Caco-2 (cell line): ENCODE measurements around the gene TAPBPL. TPM values are rescaled to one million over a fixed set of nuclear protein-coding genes. Genes with fewer than 3 reads are reported as not detected.
"Not testable (repeated sequence)": the region's sequence is repeated elsewhere in the genome, so short reads cannot be mapped to it uniquely, and the experiment has no call there.

ENCODE experiments used
- BruUV-seq: library from RNA; stranded (reverse); fragments of 400-500 nt; replicated peaks from 2 replicates; lab custom pipeline; 2021; lab: Mats Ljungman, UMichigan
- CTCF ChIA-PET: fragments of 300-600 bp; sonication (Branson Sonifier 250); formaldehyde crosslinking; loops from one replicate; lab custom pipeline; 2022; ENCODE audit warnings: antibody characterized with exemption; lab: Charles Lee
- POLR2A ChIA-PET: fragments of 300-600 bp; sonication (Branson Sonifier 250); formaldehyde crosslinking; loops from one replicate; lab custom pipeline; 2022; ENCODE audit warnings: antibody characterized with exemption; lab: Charles Lee
- DNase-seq, 2 experiments: peaks; one replicate each; pipeline versions ENCODE4 v3.0.0 to v3.0.0-alpha.2; 2020 to 2022
- H3K27me3 ChIP-seq: replicated peaks from 2 replicates; pipeline ENCODE4 v1.6.0; 2011; ENCODE audit warnings: low read length; ENCODE audit not compliant: control insufficient read depth, insufficient read depth
- H3K36me3 ChIP-seq: 2 replicates; pipeline ENCODE4 v1.5.1; 2011; ENCODE audit warnings: low read length; ENCODE audit not compliant: control insufficient read depth, insufficient read depth
- H3K4me1 ChIP-seq: fragments of 250-450 bp; sonication (Bioruptor Pico); 2 replicates; pipeline ENCODE4 v1.5.1; 2020; ENCODE audit warnings: mild to moderate bottlenecking
- H3K4me3 ChIP-seq: 2 replicates; pipeline ENCODE4 v1.5.1; 2011; ENCODE audit warnings: low read depth, mild to moderate bottlenecking, control low read depth, low read length
- H3K9me3 ChIP-seq: fragments of 250-450 bp; sonication (Bioruptor Pico); 2 replicates; pipeline ENCODE4 v1.5.1; 2020; ENCODE audit warnings: mild to moderate bottlenecking, moderate library complexity
- H3K27ac Mint-ChIP-seq: one replicate; pipeline ENCODE4 v1.8.0; 2022; ENCODE audit warnings: mixed read lengths; ENCODE audit not compliant: unreplicated experiment
- H3K27me3 Mint-ChIP-seq: one replicate; pipeline ENCODE4 v1.8.0; 2022; ENCODE audit warnings: mixed read lengths; ENCODE audit not compliant: insufficient read depth, unreplicated experiment
- H3K36me3 Mint-ChIP-seq: one replicate; pipeline ENCODE4 v1.8.0; 2022; ENCODE audit warnings: mild to moderate bottlenecking, mixed read lengths; ENCODE audit not compliant: insufficient read depth, unreplicated experiment
- H3K4me1 Mint-ChIP-seq: one replicate; pipeline ENCODE4 v1.8.0; 2022; ENCODE audit warnings: low read depth, mixed read lengths; ENCODE audit not compliant: unreplicated experiment
- H3K4me3 Mint-ChIP-seq: one replicate; pipeline ENCODE4 v1.8.0; 2022; ENCODE audit warnings: mild to moderate bottlenecking, moderate library complexity, mixed read lengths; ENCODE audit not compliant: unreplicated experiment
- H3K9me3 Mint-ChIP-seq: one replicate; pipeline ENCODE4 v1.8.0; 2022; ENCODE audit warnings: mixed read lengths; ENCODE audit not compliant: unreplicated experiment
- CTCF ChIP-seq, 2 experiments: fragments of 200-600 bp in 1 of 2; IDR thresholded peaks; 1 replicate in 1 of 2; 2 replicates in 1 of 2; pipeline versions ENCODE4 v1.5.1 to v1.8.0; 2011 to 2022; ENCODE audit warnings: antibody characterized with exemption in 1 of 2, control low read depth in 1 of 2, inconsistent platforms in 1 of 2, low read depth in 1 of 2, low read length in 1 of 2, mild to moderate bottlenecking in 1 of 2, moderate library complexity in 1 of 2; ENCODE audit not compliant: insufficient read depth in 1 of 2, severe bottlenecking in 1 of 2, unreplicated experiment in 1 of 2
- intact Hi-C: fragments of 100-400 bp; cut with micrococcal nuclease; formaldehyde crosslinking; loops from one replicate; pipeline ENCODE4 v1.10.0; 2022; ENCODE audit not compliant: unreplicated experiment
- total RNA-seq: library from RNA; stranded (reverse); gene quantifications from 2 replicates; pipeline ENCODE4 v1.2.3, GENCODE V29; 2022

TAPBPL gene
- total RNA-seq, 1 experiment from 2014 or later, result 9.7 TPM

DNA sequence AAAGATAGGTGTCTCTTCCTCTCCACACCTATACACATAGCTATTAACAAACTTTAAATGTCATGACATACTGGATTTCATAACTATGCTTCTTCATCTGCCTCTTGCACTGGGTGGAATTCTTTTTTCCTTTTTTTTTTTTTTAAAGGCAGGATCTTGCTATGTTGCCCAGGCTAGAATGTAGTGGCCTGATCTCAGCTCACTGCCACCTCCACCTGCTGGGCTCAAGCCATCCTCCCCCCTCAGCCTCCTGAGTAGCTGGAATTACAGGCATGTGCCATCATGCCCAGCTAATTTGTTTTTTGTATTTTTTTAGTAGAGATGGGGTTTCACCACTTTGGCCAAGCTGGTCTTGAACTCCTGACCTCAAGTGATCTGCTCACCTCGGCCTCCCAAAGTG is 36.4 kb downstream of the TAPBPL start:
- H3K9me3 Mint-ChIP-seq, result no peaks in the 10 kb centered on the region
- POLR2A ChIA-PET, result interaction anchor here (0.6 to 1.7 kb wide), 4 partner anchors 17 to 437 kb away, joined by 3 to 37 read pairs (median 7); partner anchors contain the start of genes GAPDH and VAMP1
- H3K27me3 ChIP-seq, result no peaks in the 10 kb centered on the region
- H3K36me3 Mint-ChIP-seq, result peaks cover 17% of the 10 kb centered on the region
- DNase-seq, result no peak
- H3K4me1 ChIP-seq, result no peaks in the 10 kb centered on the region
- H3K27ac Mint-ChIP-seq, result no peak overlapping the region
- TF ChIP-seq CTCF (IDR thresholded peaks at IDR 0.05; ENCODE audit: insufficient read depth in 1 of 2, low read depth in 1 of 2, low read length in 1 of 2, severe bottlenecking in 1 of 2, unreplicated experiment in 1 of 2), result no peak
- CTCF ChIA-PET, result interaction anchor here (0.5 to 1.2 kb wide), 2 partner anchors 15 to 49 kb away, joined by 4 to 5 read pairs; no protein-coding TSS in a partner anchor
- H3K27me3 Mint-ChIP-seq, result no peaks in the 10 kb centered on the region
- no peak overlapping the region for H3K4me3 ChIP-seq
- no peaks in the 10 kb centered on the region for H3K9me3 ChIP-seq
- H3K4me3 Mint-ChIP-seq, result no peak overlapping the region
- H3K4me1 Mint-ChIP-seq, result no peaks in the 10 kb centered on the region
- no TSS peak for BruUV-seq
- no peaks in the 10 kb centered on the region for H3K36me3 ChIP-seq
- intact Hi-C loops, result no loop called here

GRCh38 chr12:6489449-6489848 is 37.6 kb downstream of the TAPBPL start:
- no peak overlapping the region for H3K4me3 ChIP-seq
- H3K4me1 ChIP-seq, result no peaks in the 10 kb centered on the region
- H3K36me3 Mint-ChIP-seq, result peaks cover 29% of the 10 kb centered on the region
- no peak overlapping the region for H3K27ac Mint-ChIP-seq
- no peak for TF ChIP-seq CTCF (IDR thresholded peaks at IDR 0.05; ENCODE audit: insufficient read depth in 1 of 2, low read depth in 1 of 2, low read length in 1 of 2, severe bottlenecking in 1 of 2, unreplicated experiment in 1 of 2)
- no peaks in the 10 kb centered on the region for H3K36me3 ChIP-seq
- H3K27me3 Mint-ChIP-seq, result no peaks in the 10 kb centered on the region
- CTCF ChIA-PET, result interaction anchor here (0.6 to 0.7 kb wide), 2 partner anchors 24 to 49 kb away, joined by 4 read pairs; no protein-coding TSS in a partner anchor
- no TSS peak for BruUV-seq
- H3K9me3 ChIP-seq, result no peaks in the 10 kb centered on the region
- DNase-seq, result no peak
- intact Hi-C loops, result no loop called here
- H3K27me3 ChIP-seq, result no peaks in the 10 kb centered on the region
- no peak overlapping the region for H3K4me3 Mint-ChIP-seq
- H3K9me3 Mint-ChIP-seq, result no peaks in the 10 kb centered on the region
- POLR2A ChIA-PET, result interaction anchor here (0.6 to 1.1 kb wide), 3 partner anchors 19 to 385 kb away, joined by 3 to 14 read pairs (median 4); partner anchors contain the start of gene VAMP1
- H3K4me1 Mint-ChIP-seq, result no peaks in the 10 kb centered on the region

- H3K36me3 Mint-ChIP-seq, result peaks cover 42% of the 10 kb centered on the region
- H3K4me1 Mint-ChIP-seq, H3K9me3 ChIP-seq, DNase-seq, H3K27me3 Mint-ChIP-seq, H3K27me3 ChIP-seq, H3K27ac Mint-ChIP-seq, H3K9me3 Mint-ChIP-seq, H3K4me3 Mint-ChIP-seq, H3K36me3 ChIP-seq, BruUV-seq, H3K4me3 ChIP-seq, CTCF ChIA-PET, intact Hi-C loops: not testable (repeated sequence)
- peaks cover 11% of the 10 kb centered on the region for H3K4me1 ChIP-seq
- POLR2A ChIA-PET, result interaction anchor here (0.6 to 1.5 kb wide), 2 partner anchors 20 to 48 kb away, joined by 11 to 14 read pairs; partner anchors contain the start of gene VAMP1
Measured at GRCh38 chr12:6490673-6491072, 38.8 kb downstream of the TAPBPL start.
